ENCODE data around the gene HTD2.
"Not testable (repeated sequence)": the region's sequence is repeated elsewhere in the genome, so short reads cannot be mapped to it uniquely, and the experiment has no call there.

- TF ChIP-seq CTCF, POLR2A (IDR thresholded peaks at IDR 0.05): not testable (repeated sequence)
Observed at GRCh38 chr3:58290446-58290845, 15.9 kb upstream of the HTD2 start.
